Measurements from ENCODE around the gene VAC14.

- no peak for TF ChIP-seq CTCF (conservative IDR thresholded peaks at IDR 0.05; ENCODE audit: low read length)
- TF ChIP-seq EZH2phosphoT487 (IDR thresholded peaks at IDR 0.05; ENCODE audit: borderline replicate concordance), result no peak
Measured at GRCh38 chr16:70694088-70694867, 106.7 kb downstream of the VAC14 start.
